ENCODE data around the gene MYRFL.
"Not testable (repeated sequence)": the region's sequence is repeated elsewhere in the genome, so short reads cannot be mapped to it uniquely, and the experiment has no call there.

Gene MYRFL

DNA sequence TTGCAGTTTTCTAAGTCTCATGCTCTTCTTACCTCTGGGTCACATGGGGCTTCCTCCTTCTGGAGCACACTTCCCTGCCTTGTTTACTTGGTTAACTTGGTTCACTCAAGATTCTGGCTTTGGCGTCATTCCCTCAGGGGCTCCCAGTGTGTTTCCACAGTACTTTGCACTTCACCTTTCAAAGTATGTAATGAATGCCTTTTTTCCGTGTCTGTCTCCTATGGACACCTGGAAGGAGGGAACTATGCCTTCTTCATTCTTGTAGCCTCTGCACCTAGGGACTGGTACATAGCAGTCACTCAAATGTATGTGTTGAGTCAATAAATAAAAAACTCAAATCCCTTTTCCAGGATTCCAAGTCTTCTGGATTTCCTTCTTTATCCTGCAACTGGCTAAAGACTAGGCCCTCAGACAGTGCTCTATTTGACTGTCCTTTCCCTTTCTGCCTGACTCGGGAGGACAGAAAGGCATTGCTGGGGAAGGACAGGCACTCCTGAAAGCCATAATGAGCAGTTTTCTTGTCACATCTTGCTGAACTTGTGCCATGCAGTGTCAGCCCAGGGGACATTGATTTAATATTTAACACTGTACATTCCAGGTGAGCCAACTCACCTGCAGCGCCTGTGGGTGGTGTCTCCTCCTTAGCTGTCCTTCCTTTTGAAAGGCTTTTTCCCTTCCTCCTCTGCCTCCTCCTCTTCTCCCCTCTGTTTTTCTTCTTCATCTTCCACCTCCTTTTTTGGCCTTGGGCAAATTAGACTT lies 12.8 kb downstream of the MYRFL start:
- Histone ChIP-seq H3K9ac (ENCODE audit: low read length in 5 of 5) (no peak overlapping the region), H3K27ac (ENCODE audit: low read depth, low read length) (no peak overlapping the region), H3K27me3 (ENCODE audit: control insufficient read depth in 5 of 5, insufficient read depth in 4 of 5, low read length in 5 of 5) (no peaks in the 10 kb centered on the region), H3K36me3 (ENCODE audit: control insufficient read depth in 5 of 5, insufficient read depth in 5 of 5, low read length in 5 of 5) (no peaks in the 10 kb centered on the region), H3K4me3 (ENCODE audit: low read depth in 1 of 5, low read length in 5 of 5) (no peak overlapping the region), H3K4me1 (ENCODE audit: control insufficient read depth in 5 of 5, insufficient read depth in 5 of 5, low read length in 5 of 5) (peaks cover 0 to 8% (median 0%) of the 10 kb centered on the region in 5 donors), H3K9me3 (ENCODE audit: control insufficient read depth in 5 of 5, low read length in 5 of 5) (no peaks in the 10 kb centered on the region)

DNA sequence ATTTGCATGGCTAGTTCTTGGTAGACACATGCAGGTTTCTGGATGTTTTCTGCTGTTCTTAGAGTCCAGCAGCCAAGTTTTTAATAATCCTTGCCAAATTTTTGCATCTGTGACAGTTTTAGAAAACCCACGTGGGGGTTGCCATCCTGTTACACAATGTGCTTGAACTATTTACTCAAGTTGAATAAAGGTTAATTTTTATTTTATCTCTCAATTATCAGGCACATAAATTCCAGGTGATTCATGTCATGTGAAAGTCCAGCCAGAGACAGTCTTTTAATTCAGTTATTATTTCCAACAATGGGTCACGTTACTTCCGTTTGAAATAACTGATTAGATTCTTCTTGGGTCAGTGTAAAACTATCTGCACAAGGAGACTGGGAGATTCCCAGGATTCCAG lies 15.7 kb downstream of the MYRFL start:
- H3K9ac ChIP-seq (ENCODE audit: low read length in 5 of 5): no peak overlapping the region
- no peak overlapping the region for H3K27ac ChIP-seq (ENCODE audit: low read depth, low read length)
- no peaks in the 10 kb centered on the region for H3K9me3 ChIP-seq (ENCODE audit: control insufficient read depth in 5 of 5, low read length in 5 of 5)
- H3K27me3 ChIP-seq (ENCODE audit: control insufficient read depth in 5 of 5, insufficient read depth in 4 of 5, low read length in 5 of 5): no peaks in the 10 kb centered on the region
- no peak overlapping the region for H3K4me3 ChIP-seq (ENCODE audit: low read depth in 1 of 5, low read length in 5 of 5)
- H3K36me3 ChIP-seq (ENCODE audit: control insufficient read depth in 5 of 5, insufficient read depth in 5 of 5, low read length in 5 of 5): no peaks in the 10 kb centered on the region
- H3K4me1 ChIP-seq (ENCODE audit: control insufficient read depth in 5 of 5, insufficient read depth in 5 of 5, low read length in 5 of 5): peaks cover 0 to 5% (median 0%) of the 10 kb centered on the region in 5 donors

DNA sequence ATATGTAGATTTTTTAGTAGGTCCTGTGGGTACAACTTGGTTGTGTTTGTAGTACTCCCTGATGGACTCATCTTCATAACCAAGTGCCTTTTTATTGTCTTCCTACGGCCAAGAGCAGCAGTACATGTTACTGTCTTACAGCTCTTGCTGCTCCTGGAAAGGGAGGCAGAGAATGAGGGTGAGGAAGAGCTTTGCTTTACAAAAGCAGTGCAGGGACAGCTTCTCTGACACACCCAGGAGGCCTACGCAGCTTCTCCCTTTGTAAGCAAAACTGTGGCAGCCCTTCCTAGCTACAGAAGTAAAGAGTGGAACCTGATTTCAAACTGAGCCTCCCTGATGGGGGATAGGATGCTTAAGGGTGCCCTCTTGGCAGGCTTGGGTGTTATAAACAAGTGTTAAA lies 18.6 kb downstream of the MYRFL start:
- Histone ChIP-seq H3K4me1 (ENCODE audit: control insufficient read depth in 5 of 5, insufficient read depth in 5 of 5, low read length in 5 of 5) (peaks cover 0 to 5% (median 0%) of the 10 kb centered on the region in 5 donors), H3K27ac (ENCODE audit: low read depth, low read length) (no peak overlapping the region), H3K9ac (ENCODE audit: low read length in 5 of 5) (no peak overlapping the region), H3K36me3 (ENCODE audit: control insufficient read depth in 5 of 5, insufficient read depth in 5 of 5, low read length in 5 of 5) (no peaks in the 10 kb centered on the region), H3K27me3 (ENCODE audit: control insufficient read depth in 5 of 5, insufficient read depth in 4 of 5, low read length in 5 of 5) (no peaks in the 10 kb centered on the region), H3K9me3 (ENCODE audit: control insufficient read depth in 5 of 5, low read length in 5 of 5) (no peaks in the 10 kb centered on the region), H3K4me3 (ENCODE audit: low read depth in 1 of 5, low read length in 5 of 5) (no peak overlapping the region)

DNA sequence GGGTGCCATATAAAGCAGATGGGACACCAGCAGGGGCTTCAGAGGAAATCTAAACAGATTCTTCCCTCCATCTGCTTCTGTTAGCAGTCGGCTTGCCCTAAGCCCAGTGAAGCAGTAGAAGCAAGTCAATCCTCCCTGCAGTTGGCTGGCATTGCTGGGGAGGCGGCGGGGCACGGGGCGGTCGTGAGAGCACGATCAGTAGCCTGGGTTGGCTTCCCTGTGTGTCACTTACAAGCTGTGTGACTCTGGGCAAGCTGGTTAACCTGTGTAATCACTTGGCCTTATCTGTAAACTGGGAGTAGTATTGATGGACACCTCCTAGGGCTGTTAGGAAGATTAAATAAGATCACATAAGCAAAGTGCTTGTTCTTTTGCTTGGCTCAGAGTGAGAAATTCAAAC lies 19.4 kb downstream of the MYRFL start:
- no peak overlapping the region for H3K4me3 ChIP-seq (ENCODE audit: low read depth in 1 of 5, low read length in 5 of 5)
- no peaks in the 10 kb centered on the region for H3K27me3 ChIP-seq (ENCODE audit: control insufficient read depth in 5 of 5, insufficient read depth in 4 of 5, low read length in 5 of 5)
- H3K9ac ChIP-seq (ENCODE audit: low read length in 5 of 5): no peak overlapping the region
- peaks cover 0 to 5% (median 0%) of the 10 kb centered on the region in 5 donors for H3K4me1 ChIP-seq (ENCODE audit: control insufficient read depth in 5 of 5, insufficient read depth in 5 of 5, low read length in 5 of 5)
- no peak overlapping the region for H3K27ac ChIP-seq (ENCODE audit: low read depth, low read length)
- H3K36me3 ChIP-seq (ENCODE audit: control insufficient read depth in 5 of 5, insufficient read depth in 5 of 5, low read length in 5 of 5): no peaks in the 10 kb centered on the region
- no peaks in the 10 kb centered on the region for H3K9me3 ChIP-seq (ENCODE audit: control insufficient read depth in 5 of 5, low read length in 5 of 5)

DNA sequence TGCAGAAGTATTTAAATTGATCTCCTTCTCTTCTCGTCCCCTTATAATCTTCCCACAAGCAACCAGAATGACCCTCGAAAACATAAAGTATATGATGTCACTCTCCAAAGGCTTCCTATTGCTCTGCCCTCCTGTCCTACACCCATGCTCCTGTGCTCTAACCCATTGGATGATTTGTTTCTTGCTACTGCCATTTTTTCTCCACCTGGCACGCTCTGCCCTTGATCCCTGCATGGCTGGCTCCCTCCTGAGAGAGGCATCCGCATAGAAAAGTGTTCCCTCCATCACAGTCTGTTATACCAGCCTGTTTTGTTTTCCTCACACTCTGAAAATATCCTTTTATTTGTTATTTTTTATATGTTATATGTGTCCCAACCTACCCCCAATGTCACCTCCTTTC lies 19.8 kb downstream of the MYRFL start:
- Histone ChIP-seq H3K36me3 (ENCODE audit: control insufficient read depth in 5 of 5, insufficient read depth in 5 of 5, low read length in 5 of 5) (no peaks in the 10 kb centered on the region), H3K4me1 (ENCODE audit: control insufficient read depth in 5 of 5, insufficient read depth in 5 of 5, low read length in 5 of 5) (peaks cover 0 to 5% (median 0%) of the 10 kb centered on the region in 5 donors), H3K27me3 (ENCODE audit: control insufficient read depth in 5 of 5, insufficient read depth in 4 of 5, low read length in 5 of 5) (no peaks in the 10 kb centered on the region), H3K27ac (ENCODE audit: low read depth, low read length) (no peak overlapping the region), H3K4me3 (ENCODE audit: low read depth in 1 of 5, low read length in 5 of 5) (no peak overlapping the region), H3K9ac (ENCODE audit: low read length in 5 of 5) (no peak overlapping the region), H3K9me3 (ENCODE audit: control insufficient read depth in 5 of 5, low read length in 5 of 5) (no peaks in the 10 kb centered on the region)

DNA sequence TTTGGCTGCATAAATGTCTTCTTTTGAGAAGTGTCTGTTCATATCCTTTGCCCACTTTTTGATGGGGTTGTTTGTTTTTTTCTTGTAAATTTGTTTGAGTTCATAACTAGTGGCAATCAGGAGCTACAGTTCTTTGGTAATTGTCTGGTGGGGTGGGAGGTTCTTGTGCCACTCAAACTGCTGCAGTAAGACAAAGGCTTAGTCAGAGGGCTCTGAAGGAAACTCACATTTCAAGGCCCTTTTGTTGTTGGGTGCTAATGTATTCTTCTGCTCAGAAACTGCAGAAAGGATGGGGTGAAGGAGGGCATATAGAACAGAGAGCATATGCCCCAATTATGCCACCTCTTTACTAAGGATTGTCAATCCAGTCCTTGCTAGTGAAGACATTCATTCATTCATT lies 21.9 kb downstream of the MYRFL start:
- no peaks in the 10 kb centered on the region for H3K36me3 ChIP-seq (ENCODE audit: control insufficient read depth in 5 of 5, insufficient read depth in 5 of 5, low read length in 5 of 5)
- no peaks in the 10 kb centered on the region for H3K4me1 ChIP-seq (ENCODE audit: control insufficient read depth in 5 of 5, insufficient read depth in 5 of 5, low read length in 5 of 5)
- no peaks in the 10 kb centered on the region for H3K27me3 ChIP-seq (ENCODE audit: control insufficient read depth in 5 of 5, insufficient read depth in 4 of 5, low read length in 5 of 5)
- peaks cover 0 to 6% (median 0%) of the 10 kb centered on the region in 5 donors for H3K9me3 ChIP-seq (ENCODE audit: control insufficient read depth in 5 of 5, low read length in 5 of 5)
- no peak overlapping the region for H3K27ac ChIP-seq (ENCODE audit: low read depth, low read length)
- H3K9ac ChIP-seq (ENCODE audit: low read length in 5 of 5): no peak overlapping the region
- no peak overlapping the region for H3K4me3 ChIP-seq (ENCODE audit: low read depth in 1 of 5, low read length in 5 of 5)

DNA sequence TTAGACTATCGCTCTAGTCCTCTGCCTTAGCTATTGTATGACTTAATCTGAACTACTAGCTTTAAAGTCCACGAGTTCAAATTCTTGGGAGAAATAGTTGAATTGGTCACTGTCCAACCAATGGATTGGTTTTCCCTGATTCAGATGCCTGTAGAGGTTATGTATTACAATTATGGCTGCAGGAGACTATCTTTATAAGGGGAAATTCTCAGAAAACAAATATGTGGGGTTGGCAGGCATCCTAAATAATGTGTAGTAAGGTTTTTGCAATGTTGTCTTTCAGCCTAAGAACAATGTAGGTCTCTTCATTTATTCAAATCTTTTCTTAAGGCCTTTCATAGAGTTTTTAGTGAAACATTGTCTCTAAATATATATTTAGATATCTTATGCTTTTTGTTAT lies 26.9 kb downstream of the MYRFL start:
- H3K9ac ChIP-seq (ENCODE audit: low read length in 5 of 5): no peak overlapping the region
- H3K27me3 ChIP-seq (ENCODE audit: control insufficient read depth in 5 of 5, insufficient read depth in 4 of 5, low read length in 5 of 5): no peaks in the 10 kb centered on the region
- no peak overlapping the region for H3K4me3 ChIP-seq (ENCODE audit: low read depth in 1 of 5, low read length in 5 of 5)
- peaks cover 0 to 6% (median 0%) of the 10 kb centered on the region in 5 donors for H3K9me3 ChIP-seq (ENCODE audit: control insufficient read depth in 5 of 5, low read length in 5 of 5)
- no peak overlapping the region for H3K27ac ChIP-seq (ENCODE audit: low read depth, low read length)
- H3K36me3 ChIP-seq (ENCODE audit: control insufficient read depth in 5 of 5, insufficient read depth in 5 of 5, low read length in 5 of 5): no peaks in the 10 kb centered on the region
- no peaks in the 10 kb centered on the region for H3K4me1 ChIP-seq (ENCODE audit: control insufficient read depth in 5 of 5, insufficient read depth in 5 of 5, low read length in 5 of 5)

DNA sequence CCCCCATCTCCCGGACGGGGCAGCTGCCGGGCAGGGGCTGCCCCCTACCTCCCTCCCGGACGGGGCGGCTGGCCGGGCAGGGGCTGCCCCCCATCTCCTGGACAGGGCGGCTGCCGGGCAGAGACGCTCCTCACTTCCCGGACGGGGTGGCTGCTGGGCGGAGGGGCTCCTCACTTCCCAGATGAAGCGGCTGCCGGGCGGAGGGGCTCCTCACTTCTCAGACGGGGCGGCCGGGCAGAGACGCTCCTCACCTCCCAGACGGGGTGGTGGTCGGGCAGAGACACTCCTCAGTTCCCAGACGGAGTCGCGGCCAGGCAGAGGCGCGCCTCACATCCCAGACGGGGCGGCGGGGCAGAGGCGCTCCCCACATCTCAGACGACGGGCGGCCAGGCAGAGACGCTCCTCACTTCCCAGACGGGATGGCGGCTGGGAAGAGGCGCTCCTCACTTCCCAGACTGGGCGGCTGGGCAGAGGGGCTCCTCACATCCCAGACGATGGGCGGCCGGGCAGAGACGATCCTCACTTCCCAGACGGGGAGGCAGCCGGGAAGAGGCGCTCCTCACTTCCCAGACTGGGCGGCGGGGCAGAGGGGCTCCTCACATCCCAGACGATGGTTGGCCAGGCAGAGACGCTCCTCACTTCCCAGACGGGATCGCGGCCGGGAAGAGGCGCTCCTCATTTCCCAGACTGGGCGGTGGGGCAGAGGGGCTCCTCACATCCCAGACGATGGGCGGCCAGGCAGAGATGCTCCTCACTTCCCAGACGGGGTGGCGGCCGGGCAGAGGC lies 28.3 kb downstream of the MYRFL start:
- H3K9me3 ChIP-seq (ENCODE audit: control insufficient read depth in 5 of 5, low read length in 5 of 5); H3K4me3 ChIP-seq (ENCODE audit: low read depth in 1 of 5, low read length in 5 of 5); H3K4me1 ChIP-seq (ENCODE audit: control insufficient read depth in 5 of 5, insufficient read depth in 5 of 5, low read length in 5 of 5); H3K27ac ChIP-seq (ENCODE audit: low read depth, low read length); H3K27me3 ChIP-seq (ENCODE audit: control insufficient read depth in 5 of 5, insufficient read depth in 4 of 5, low read length in 5 of 5); H3K36me3 ChIP-seq (ENCODE audit: control insufficient read depth in 5 of 5, insufficient read depth in 5 of 5, low read length in 5 of 5); H3K9ac ChIP-seq (ENCODE audit: low read length in 5 of 5): not testable (repeated sequence)

DNA sequence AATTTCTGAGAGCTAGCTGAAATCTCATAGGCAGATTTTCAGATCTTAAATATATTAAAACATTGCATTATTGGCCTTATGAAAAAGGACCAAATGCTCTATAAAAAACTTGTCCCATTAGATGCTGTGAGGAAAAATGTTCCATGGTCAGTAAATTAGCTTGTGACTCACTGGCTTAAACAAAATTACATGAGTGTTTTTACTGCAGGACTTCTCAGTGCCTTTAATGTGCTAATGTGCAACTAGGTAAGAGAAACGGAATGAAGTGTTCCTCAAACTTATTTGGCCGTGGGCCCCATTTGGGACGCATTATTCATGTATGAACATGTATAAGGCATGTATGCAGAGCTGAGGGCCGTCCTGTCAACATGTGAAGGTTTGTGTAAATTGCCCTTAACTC lies 41.7 kb downstream of the MYRFL start:
- Histone ChIP-seq H3K4me3 (ENCODE audit: low read depth in 1 of 5, low read length in 5 of 5) (no peak overlapping the region), H3K27me3 (ENCODE audit: control insufficient read depth in 5 of 5, insufficient read depth in 4 of 5, low read length in 5 of 5) (peaks cover 0 to 3% (median 0%) of the 10 kb centered on the region in 5 donors), H3K27ac (ENCODE audit: low read depth, low read length) (no peak overlapping the region), H3K9ac (ENCODE audit: low read length in 5 of 5) (no peak overlapping the region), H3K36me3 (ENCODE audit: control insufficient read depth in 5 of 5, insufficient read depth in 5 of 5, low read length in 5 of 5) (no peaks in the 10 kb centered on the region), H3K4me1 (ENCODE audit: control insufficient read depth in 5 of 5, insufficient read depth in 5 of 5, low read length in 5 of 5) (no peaks in the 10 kb centered on the region), H3K9me3 (ENCODE audit: control insufficient read depth in 5 of 5, low read length in 5 of 5) (no peaks in the 10 kb centered on the region)

DNA sequence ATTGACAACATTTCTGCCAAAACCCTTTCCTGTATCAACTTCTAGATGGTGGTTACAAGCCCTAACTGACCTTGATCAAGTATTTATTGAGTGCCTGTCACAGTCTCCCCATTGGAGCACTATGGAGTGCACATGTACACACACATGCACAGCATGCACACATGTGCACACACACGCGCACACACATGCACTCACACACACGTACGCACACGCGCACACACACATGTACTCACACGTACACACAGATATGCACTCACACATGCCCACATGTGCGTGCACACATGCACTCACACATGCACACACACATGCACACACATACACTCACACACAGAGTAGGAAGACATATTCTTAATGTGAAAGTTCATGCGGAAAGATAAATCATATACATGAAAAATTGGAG lies 43.7 kb downstream of the MYRFL start:
- Histone ChIP-seq H3K27me3 (ENCODE audit: control insufficient read depth in 5 of 5, insufficient read depth in 4 of 5, low read length in 5 of 5) (peaks cover 0 to 3% (median 0%) of the 10 kb centered on the region in 5 donors), H3K36me3 (ENCODE audit: control insufficient read depth in 5 of 5, insufficient read depth in 5 of 5, low read length in 5 of 5) (no peaks in the 10 kb centered on the region), H3K27ac (ENCODE audit: low read depth, low read length) (no peak overlapping the region), H3K4me3 (ENCODE audit: low read depth in 1 of 5, low read length in 5 of 5) (no peak overlapping the region), H3K9me3 (ENCODE audit: control insufficient read depth in 5 of 5, low read length in 5 of 5) (no peaks in the 10 kb centered on the region), H3K4me1 (ENCODE audit: control insufficient read depth in 5 of 5, insufficient read depth in 5 of 5, low read length in 5 of 5) (peaks cover 0 to 6% (median 0%) of the 10 kb centered on the region in 5 donors), H3K9ac (ENCODE audit: low read length in 5 of 5) (no peak overlapping the region)
